ENCODE results near the gene ARHGAP15. TPM values are rescaled to one million over a fixed set of nuclear protein-coding genes. Genes with fewer than 3 reads are reported as not detected.

The ARHGAP15 gene
- total RNA-seq, 1 experiment from 2014 or later = 82.8 TPM

DNA sequence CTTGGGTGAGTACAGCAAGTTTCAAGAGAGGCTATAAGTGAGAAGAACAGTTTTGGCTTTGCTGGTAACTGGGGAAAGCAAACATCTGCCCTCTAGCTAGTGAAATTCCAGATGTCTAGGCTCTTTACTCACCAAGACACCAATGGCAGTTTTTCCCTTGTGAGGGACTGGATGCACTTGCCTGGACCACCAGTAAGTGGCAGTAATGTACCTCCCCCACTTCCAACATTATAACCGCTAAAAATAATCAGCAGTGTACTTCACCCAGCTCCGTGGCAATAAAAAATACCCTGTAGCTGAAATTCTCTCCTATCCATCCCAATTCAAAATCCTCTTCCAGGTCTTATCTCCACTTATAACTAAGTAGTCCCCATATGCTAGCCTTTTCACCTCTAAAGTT, 383.9 kb downstream of the ARHGAP15 start:
- DNase-seq = peak; percentile 62

DNA sequence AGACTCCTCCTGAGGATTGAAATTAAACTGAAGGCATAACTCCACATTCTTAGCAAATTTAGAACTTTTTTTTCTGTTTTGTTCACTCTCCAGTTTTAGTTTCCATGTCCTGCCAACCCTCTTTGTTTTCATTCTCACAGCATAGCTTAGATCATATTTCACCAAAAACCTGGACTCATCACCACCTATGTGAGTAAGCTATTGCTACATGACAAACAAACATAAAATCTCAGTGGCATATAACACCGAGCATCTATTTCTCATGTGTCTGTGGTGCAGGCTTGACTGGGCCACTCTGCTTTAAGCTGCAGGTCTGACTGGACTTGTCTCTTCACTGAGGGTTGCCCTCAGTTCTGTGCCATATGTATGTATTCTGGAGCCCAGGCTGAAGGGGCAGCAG, 385.2 kb downstream of the ARHGAP15 start:
- Histone ChIP-seq H3K9me2 (replicated peaks; ENCODE audit: insufficient read depth, low read length) (no peaks in the 10 kb centered on the region), H3K27me3 (ENCODE audit: low read length) (no peaks in the 10 kb centered on the region), H3K27ac (ENCODE audit: low read length) (no peak overlapping the region), H3K36me3 (ENCODE audit: insufficient read depth, low read length) (no peaks in the 10 kb centered on the region), H4K20me1 (ENCODE audit: insufficient read depth, low read depth, low read length) (no peaks in the 10 kb centered on the region), H3K4me2 (ENCODE audit: low read depth, low read length, poor library complexity, severe bottlenecking) (no peak overlapping the region), H3K4me1 (ENCODE audit: low read length) (no peaks in the 10 kb centered on the region), H3K9ac (ENCODE audit: low read length) (no peak overlapping the region), H3K9me3 (ENCODE audit: low read length) (no peaks in the 10 kb centered on the region), H3K79me2 (ENCODE audit: low read length) (no peaks in the 10 kb centered on the region), H3K4me3 (ENCODE audit: low read length) (no peak overlapping the region), H2AFZ (ENCODE audit: low read length) (no peak overlapping the region)
- DNase-seq = no peak

More for the DNA sequence above, 383.9 kb downstream of the ARHGAP15 start:
- H3K27me3 ChIP-seq (ENCODE audit: low read length) = no peaks in the 10 kb centered on the region
- H3K79me2 ChIP-seq (ENCODE audit: low read length) = no peaks in the 10 kb centered on the region
- no peak overlapping the region for H3K4me3 ChIP-seq (ENCODE audit: low read length)
- no peak overlapping the region for H3K9ac ChIP-seq (ENCODE audit: low read length)
- no peaks in the 10 kb centered on the region for H4K20me1 ChIP-seq (ENCODE audit: insufficient read depth, low read depth, low read length)
- no peaks in the 10 kb centered on the region for H3K9me3 ChIP-seq (ENCODE audit: low read length)
- H3K4me1 ChIP-seq (ENCODE audit: low read length) = no peaks in the 10 kb centered on the region
- H3K9me2 ChIP-seq (replicated peaks; ENCODE audit: insufficient read depth, low read length) = no peaks in the 10 kb centered on the region
- no peak overlapping the region for H3K27ac ChIP-seq (ENCODE audit: low read length)
- no peaks in the 10 kb centered on the region for H3K36me3 ChIP-seq (ENCODE audit: insufficient read depth, low read length)
- no peak overlapping the region for H3K4me2 ChIP-seq (ENCODE audit: low read depth, low read length, poor library complexity, severe bottlenecking)
- no peak overlapping the region for H2AFZ ChIP-seq (ENCODE audit: low read length)

DNA sequence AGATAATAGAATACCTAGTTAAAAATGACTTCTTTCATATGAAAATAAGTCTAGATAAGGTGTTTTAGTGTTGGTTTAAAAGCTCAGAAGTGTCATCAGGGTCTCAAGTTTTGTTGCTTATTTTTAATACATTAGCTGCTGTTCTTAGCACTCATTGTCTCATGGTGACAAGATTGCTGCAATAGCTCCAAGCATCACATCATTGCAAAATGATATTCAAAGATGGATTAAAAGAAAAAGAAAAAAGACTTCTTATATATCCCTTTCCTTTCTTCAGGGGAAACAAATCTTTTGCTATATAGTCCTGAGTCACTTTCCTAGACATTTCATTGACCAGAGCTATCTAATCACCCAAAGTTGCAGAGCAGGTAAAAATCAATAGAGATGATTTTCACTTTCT, 386.1 kb downstream of the ARHGAP15 start:
- no peak overlapping the region for H2AFZ ChIP-seq (ENCODE audit: low read length)
- H3K9ac ChIP-seq (ENCODE audit: low read length) = no peak overlapping the region
- H3K4me3 ChIP-seq (ENCODE audit: low read length) = no peak overlapping the region
- no peak for DNase-seq
- H3K27me3 ChIP-seq (ENCODE audit: low read length) = no peaks in the 10 kb centered on the region
- no peaks in the 10 kb centered on the region for H3K79me2 ChIP-seq (ENCODE audit: low read length)
- no peak overlapping the region for H3K27ac ChIP-seq (ENCODE audit: low read length)
- H3K36me3 ChIP-seq (ENCODE audit: insufficient read depth, low read length) = 0 out of 2 replicates have a peak, but pooled peaks cover 3% of the 10 kb centered on the region
- H3K9me3 ChIP-seq (ENCODE audit: low read length) = no peaks in the 10 kb centered on the region
- no peaks in the 10 kb centered on the region for H3K9me2 ChIP-seq (replicated peaks; ENCODE audit: insufficient read depth, low read length)
- H3K4me1 ChIP-seq (ENCODE audit: low read length) = no peaks in the 10 kb centered on the region
- H3K4me2 ChIP-seq (ENCODE audit: low read depth, low read length, poor library complexity, severe bottlenecking) = no peak overlapping the region
- no peaks in the 10 kb centered on the region for H4K20me1 ChIP-seq (ENCODE audit: insufficient read depth, low read depth, low read length)

DNA sequence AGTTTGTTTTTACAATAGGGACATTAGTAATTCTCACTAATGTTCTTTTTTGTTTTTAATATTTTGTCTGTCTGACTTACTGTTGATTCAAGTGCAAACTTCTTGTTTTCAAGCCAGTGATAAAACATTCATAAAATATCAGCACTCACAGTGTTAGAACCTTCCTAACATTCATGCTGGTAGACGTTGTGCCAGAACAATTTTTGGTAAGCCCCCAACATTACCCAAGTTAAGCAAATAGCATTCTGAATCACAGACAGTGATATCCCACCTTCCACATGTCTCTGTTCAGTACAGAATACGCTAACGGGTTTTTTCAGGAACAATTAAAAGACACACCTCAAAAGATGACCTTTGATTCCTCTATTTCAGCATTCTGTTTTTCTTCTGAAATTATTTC, 390.3 kb downstream of the ARHGAP15 start:
- DNase-seq = no peak
- H3K27ac ChIP-seq (ENCODE audit: low read length) = no peak overlapping the region
- 0 out of 2 replicates have a peak, but pooled peaks cover 3% of the 10 kb centered on the region for H3K36me3 ChIP-seq (ENCODE audit: insufficient read depth, low read length)
- no peak overlapping the region for H3K9ac ChIP-seq (ENCODE audit: low read length)
- H3K4me1 ChIP-seq (ENCODE audit: low read length) = no peaks in the 10 kb centered on the region
- H3K27me3 ChIP-seq (ENCODE audit: low read length) = no peaks in the 10 kb centered on the region
- no peak overlapping the region for H3K4me3 ChIP-seq (ENCODE audit: low read length)
- H2AFZ ChIP-seq (ENCODE audit: low read length) = no peak overlapping the region
- no peaks in the 10 kb centered on the region for H3K9me3 ChIP-seq (ENCODE audit: low read length)
- H3K79me2 ChIP-seq (ENCODE audit: low read length) = no peaks in the 10 kb centered on the region
- no peak overlapping the region for H3K4me2 ChIP-seq (ENCODE audit: low read depth, low read length, poor library complexity, severe bottlenecking)
- H3K9me2 ChIP-seq (replicated peaks; ENCODE audit: insufficient read depth, low read length) = no peaks in the 10 kb centered on the region
- H4K20me1 ChIP-seq (ENCODE audit: insufficient read depth, low read depth, low read length) = no peaks in the 10 kb centered on the region

DNA sequence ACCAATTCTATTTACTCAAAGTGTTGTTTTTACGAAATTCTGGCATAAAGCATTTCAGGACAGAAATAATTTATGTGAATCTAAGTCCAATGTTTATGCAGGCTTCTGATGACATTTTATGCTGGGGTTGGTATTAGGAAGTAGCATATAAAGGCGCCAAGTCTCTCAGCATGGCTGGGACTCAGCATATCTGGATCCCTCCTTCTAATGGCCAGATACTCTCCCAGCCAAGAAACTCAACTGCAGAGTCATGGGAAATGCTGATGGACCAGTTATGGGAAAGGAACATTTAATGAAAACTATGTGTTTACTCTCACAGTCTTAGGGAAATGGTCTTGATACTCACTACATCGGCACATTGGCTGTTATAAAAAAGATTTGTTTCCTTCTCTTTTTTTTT, 392.2 kb downstream of the ARHGAP15 start:
- Histone ChIP-seq H3K36me3 (ENCODE audit: insufficient read depth, low read length) (0 out of 2 replicates have a peak, but pooled peaks cover 3% of the 10 kb centered on the region), H3K27me3 (ENCODE audit: low read length) (no peaks in the 10 kb centered on the region), H3K79me2 (ENCODE audit: low read length) (no peaks in the 10 kb centered on the region), H2AFZ (ENCODE audit: low read length) (no peak overlapping the region), H3K4me1 (ENCODE audit: low read length) (no peaks in the 10 kb centered on the region), H3K4me2 (ENCODE audit: low read depth, low read length, poor library complexity, severe bottlenecking) (no peak overlapping the region), H3K27ac (ENCODE audit: low read length) (no peak overlapping the region), H3K9me3 (ENCODE audit: low read length) (no peaks in the 10 kb centered on the region), H3K9ac (ENCODE audit: low read length) (no peak overlapping the region), H3K4me3 (ENCODE audit: low read length) (no peak overlapping the region), H4K20me1 (ENCODE audit: insufficient read depth, low read depth, low read length) (no peaks in the 10 kb centered on the region), H3K9me2 (replicated peaks; ENCODE audit: insufficient read depth, low read length) (no peaks in the 10 kb centered on the region)
- no peak for DNase-seq

DNA sequence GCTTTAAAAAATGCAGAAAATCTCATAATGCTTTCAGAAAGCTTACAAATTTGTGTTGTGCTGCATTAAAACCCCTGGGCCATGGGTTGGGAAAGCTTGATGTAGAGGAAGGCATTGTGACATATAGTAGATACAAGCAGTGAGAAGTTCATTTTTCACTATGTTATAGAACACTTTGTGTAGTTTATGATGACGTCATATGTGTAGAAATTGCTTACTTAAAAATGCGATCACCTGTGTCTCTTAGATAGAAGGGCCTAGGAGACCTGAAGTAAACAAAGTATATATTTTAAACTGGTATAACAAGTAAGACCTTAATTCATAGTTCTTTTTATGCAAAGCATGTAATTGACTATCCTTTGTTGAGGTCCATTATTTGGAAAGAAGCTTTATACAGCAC, 393.5 kb downstream of the ARHGAP15 start:
- Histone ChIP-seq H4K20me1 (ENCODE audit: insufficient read depth, low read depth, low read length) (no peaks in the 10 kb centered on the region), H3K27ac (ENCODE audit: low read length) (no peak overlapping the region), H3K9me2 (replicated peaks; ENCODE audit: insufficient read depth, low read length) (no peaks in the 10 kb centered on the region), H3K79me2 (ENCODE audit: low read length) (no peaks in the 10 kb centered on the region), H3K4me2 (ENCODE audit: low read depth, low read length, poor library complexity, severe bottlenecking) (no peak overlapping the region), H3K4me3 (ENCODE audit: low read length) (no peak overlapping the region), H3K27me3 (ENCODE audit: low read length) (no peaks in the 10 kb centered on the region), H3K9ac (ENCODE audit: low read length) (no peak overlapping the region), H3K9me3 (ENCODE audit: low read length) (no peaks in the 10 kb centered on the region), H2AFZ (ENCODE audit: low read length) (no peak overlapping the region), H3K4me1 (ENCODE audit: low read length) (no peaks in the 10 kb centered on the region), H3K36me3 (ENCODE audit: insufficient read depth, low read length) (0 out of 2 replicates have a peak, but pooled peaks cover 3% of the 10 kb centered on the region)
- DNase-seq = no peak

DNA sequence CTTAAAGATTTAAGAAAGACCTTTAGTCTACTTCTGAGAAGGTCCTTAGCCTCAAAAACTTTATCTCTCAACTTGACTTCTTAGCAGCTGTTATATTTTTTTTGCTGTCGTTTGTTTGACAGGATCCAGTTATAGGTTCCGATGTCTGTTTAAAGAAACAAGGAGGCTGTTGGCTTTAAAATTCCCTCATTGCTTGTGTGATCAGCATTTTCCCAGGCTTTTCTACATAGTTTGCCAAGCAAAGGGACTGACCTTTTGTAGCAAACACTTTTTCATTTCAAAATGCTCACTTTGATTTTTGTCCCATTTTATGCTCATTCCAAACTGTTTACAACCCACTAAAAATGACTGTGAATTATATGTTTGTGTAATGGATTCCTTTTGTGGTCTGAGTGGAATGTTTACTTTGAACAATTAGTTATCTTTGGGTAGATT, 394.9 kb downstream of the ARHGAP15 start:
- no peak overlapping the region for H3K9ac ChIP-seq (ENCODE audit: low read length)

DNA sequence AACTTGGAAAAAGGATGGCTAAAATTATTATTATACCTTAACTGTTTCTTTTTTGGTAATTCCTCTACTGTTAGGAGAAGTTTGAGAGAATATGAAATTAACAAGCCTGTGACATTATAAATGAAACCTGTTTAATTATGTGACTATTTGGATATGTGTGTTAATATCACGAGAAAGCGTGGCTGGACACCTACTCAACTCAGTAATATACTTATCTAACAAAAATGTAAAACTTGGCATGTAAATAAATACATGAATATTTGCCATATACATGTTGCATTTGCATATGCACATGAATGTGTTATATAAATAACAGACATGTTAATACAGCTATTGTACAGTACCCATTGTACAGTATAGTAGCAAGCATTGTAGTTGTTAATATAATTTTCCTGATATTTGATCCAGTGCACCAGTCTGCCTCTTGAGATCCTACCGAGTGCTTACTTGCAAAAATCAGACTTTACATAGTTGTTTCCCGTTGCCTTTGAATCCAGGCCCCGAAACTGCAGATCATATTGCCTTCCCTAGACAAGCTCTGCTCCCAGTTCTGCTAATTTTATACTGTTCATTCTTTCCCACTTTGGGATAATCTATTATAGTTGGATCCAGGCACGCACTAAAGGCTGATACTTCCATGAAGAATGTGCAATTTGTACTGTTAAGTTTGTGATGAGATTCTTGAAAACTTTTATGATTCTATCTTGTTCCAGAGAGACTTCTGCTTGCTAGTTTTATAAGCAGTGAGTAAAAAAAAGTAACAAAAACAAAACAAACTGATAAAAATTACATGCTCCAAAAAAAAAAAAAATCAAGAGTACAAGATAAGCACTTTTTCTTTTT, 395.6 kb downstream of the ARHGAP15 start:
- DNase-seq = peak; percentile 14
- Histone ChIP-seq H3K36me3 (ENCODE audit: insufficient read depth, low read length) (no peaks in the 10 kb centered on the region), H3K27me3 (ENCODE audit: low read length) (no peaks in the 10 kb centered on the region), H3K79me2 (ENCODE audit: low read length) (no peaks in the 10 kb centered on the region), H4K20me1 (ENCODE audit: insufficient read depth, low read depth, low read length) (no peaks in the 10 kb centered on the region), H3K9me2 (replicated peaks; ENCODE audit: insufficient read depth, low read length) (no peaks in the 10 kb centered on the region), H3K4me2 (ENCODE audit: low read depth, low read length, poor library complexity, severe bottlenecking) (no peak overlapping the region), H3K9me3 (ENCODE audit: low read length) (no peaks in the 10 kb centered on the region), H3K9ac (ENCODE audit: low read length) (no peak overlapping the region), H2AFZ (ENCODE audit: low read length) (no peak overlapping the region), H3K27ac (ENCODE audit: low read length) (no peak overlapping the region), H3K4me1 (ENCODE audit: low read length) (no peaks in the 10 kb centered on the region), H3K4me3 (ENCODE audit: low read length) (no peak overlapping the region)

More for the DNA sequence above, 394.9 kb downstream of the ARHGAP15 start:
- no peak overlapping the region for H2AFZ ChIP-seq (ENCODE audit: low read length)
- H3K27me3 ChIP-seq (ENCODE audit: low read length) = no peaks in the 10 kb centered on the region
- no peaks in the 10 kb centered on the region for H3K79me2 ChIP-seq (ENCODE audit: low read length)
- H3K9me3 ChIP-seq (ENCODE audit: low read length) = no peaks in the 10 kb centered on the region
- H3K4me2 ChIP-seq (ENCODE audit: low read depth, low read length, poor library complexity, severe bottlenecking) = no peak overlapping the region
- no peak for DNase-seq
- H3K9me2 ChIP-seq (replicated peaks; ENCODE audit: insufficient read depth, low read length) = no peaks in the 10 kb centered on the region
- no peaks in the 10 kb centered on the region for H3K4me1 ChIP-seq (ENCODE audit: low read length)
- H4K20me1 ChIP-seq (ENCODE audit: insufficient read depth, low read depth, low read length) = no peaks in the 10 kb centered on the region
- no peak overlapping the region for H3K27ac ChIP-seq (ENCODE audit: low read length)
- H3K4me3 ChIP-seq (ENCODE audit: low read length) = no peak overlapping the region
- H3K36me3 ChIP-seq (ENCODE audit: insufficient read depth, low read length) = 0 out of 2 replicates have a peak, but pooled peaks cover 3% of the 10 kb centered on the region
